Measurements from ENCODE around the gene ANKZF1. TPM values are rescaled to one million over a fixed set of nuclear protein-coding genes. Genes with fewer than 3 reads are reported as not detected.

The ANKZF1 gene
- total RNA-seq, 4 donors from 2014 or later = 38.6 to 252 (median 61.7) TPM

GRCh38 chr2:219279916-219280516 is 50.4 kb downstream of the ANKZF1 start:
- Histone ChIP-seq H3K4me3 (peak overlapping the region; percentile 93), H3K27me3 (no peaks in the 10 kb centered on the region), H3K4me1 (peaks cover 72% of the 10 kb centered on the region), H3K36me3 (peaks cover 44% of the 10 kb centered on the region), H3K27ac (peak overlapping the region; percentile 99), H3K9me3 (no peaks in the 10 kb centered on the region)
- no peak for DNase-seq (ENCODE audit: low spot score in 2 of 2)
- 41% methylated on average over 12 of the region's 12 CpGs for WGBS
- no peak for TF ChIP-seq CTCF (IDR thresholded peaks at IDR 0.05)
- no peak for TF ChIP-seq POLR2AphosphoS5 (IDR thresholded peaks at IDR 0.05)
- TF ChIP-seq EP300 (IDR thresholded peaks at IDR 0.05) = no peak
- no peak for TF ChIP-seq POLR2A (IDR thresholded peaks at IDR 0.05)

- Histone ChIP-seq H3K27ac (peak overlapping the region; percentile 99), H3K4me3 (peak overlapping the region; percentile 93), H3K4me1 (peaks cover 77% of the 10 kb centered on the region), H3K9me3 (no peaks in the 10 kb centered on the region), H3K27me3 (no peaks in the 10 kb centered on the region), H3K36me3 (peaks cover 46% of the 10 kb centered on the region)
- DNase-seq (ENCODE audit: low spot score in 2 of 2) = no peak
- TF ChIP-seq POLR2AphosphoS5 (IDR thresholded peaks at IDR 0.05) (no peak), POLR2A (IDR thresholded peaks at IDR 0.05) (no peak), CTCF (IDR thresholded peaks at IDR 0.05) (no peak)
- 86% methylated on average over 4 of the region's 4 CpGs for WGBS
These were observed 51.0 kb downstream of the ANKZF1 start for GRCh38 chr2:219280651-219281050.

GRCh38 chr2:219281588-219281987 is 52.0 kb downstream of the ANKZF1 start:
- Histone ChIP-seq H3K27ac (no peak overlapping the region), H3K4me1 (peaks cover 86% of the 10 kb centered on the region)
- 67% methylated on average over 5 of the region's 8 CpGs for WGBS

GRCh38 chr2:219282375-219282774 is 52.8 kb downstream of the ANKZF1 start:
- DNase-seq (ENCODE audit: low spot score in 2 of 2) = no peak
- 80% methylated on average over 5 of the region's 5 CpGs for WGBS
- no peak overlapping the region for H3K4me3 ChIP-seq
- TF ChIP-seq CTCF (IDR thresholded peaks at IDR 0.05) = no peak
- TF ChIP-seq POLR2AphosphoS5 (IDR thresholded peaks at IDR 0.05) = no peak
- TF ChIP-seq EP300 (IDR thresholded peaks at IDR 0.05) = no peak
- TF ChIP-seq POLR2A (IDR thresholded peaks at IDR 0.05) = no peak
- H3K27ac ChIP-seq = no peak overlapping the region
- peaks cover 46% of the 10 kb centered on the region for H3K36me3 ChIP-seq
- peaks cover 92% of the 10 kb centered on the region for H3K4me1 ChIP-seq
- H3K27me3 ChIP-seq = no peaks in the 10 kb centered on the region
- H3K9me3 ChIP-seq = no peaks in the 10 kb centered on the region

More at GRCh38 chr2:219281588-219281987, 52.0 kb downstream of the ANKZF1 start:
- Histone ChIP-seq H3K4me3 (no peak overlapping the region), H3K27me3 (no peaks in the 10 kb centered on the region), H3K36me3 (peaks cover 46% of the 10 kb centered on the region), H3K9me3 (no peaks in the 10 kb centered on the region)
- no peak for DNase-seq (ENCODE audit: low spot score in 2 of 2)
- TF ChIP-seq POLR2A (IDR thresholded peaks at IDR 0.05) = no peak
- no peak for TF ChIP-seq EP300 (IDR thresholded peaks at IDR 0.05)
- TF ChIP-seq CTCF (IDR thresholded peaks at IDR 0.05) = no peak
- TF ChIP-seq POLR2AphosphoS5 (IDR thresholded peaks at IDR 0.05) = no peak

GRCh38 chr2:219282943-219283581 is 53.5 kb downstream of the ANKZF1 start:
- peaks cover 46% of the 10 kb centered on the region for H3K36me3 ChIP-seq

More at GRCh38 chr2:219282943-219283581, 53.5 kb downstream of the ANKZF1 start:
- TF ChIP-seq POLR2AphosphoS5 (IDR thresholded peaks at IDR 0.05) (no peak), EP300 (IDR thresholded peaks at IDR 0.05) (no peak), POLR2A (IDR thresholded peaks at IDR 0.05) (no peak), CTCF (IDR thresholded peaks at IDR 0.05) (no peak)
- no peak overlapping the region for H3K27ac ChIP-seq
- H3K9me3 ChIP-seq = no peaks in the 10 kb centered on the region
- no peaks in the 10 kb centered on the region for H3K27me3 ChIP-seq
- peak in 1 of 2 donors; percentile 56 for DNase-seq (ENCODE audit: low spot score in 2 of 2)
- H3K4me3 ChIP-seq = no peak overlapping the region
- peaks cover 92% of the 10 kb centered on the region for H3K4me1 ChIP-seq
- 85% methylated on average over 16 of the region's 17 CpGs for WGBS

Measured in suprapubic skin (tissue), 4 donors.